Activated naive CD4-positive, alpha-beta T cell treated with Interleukin-2 at 50 U/mL for 16 hours (primary cell): Measurements from ENCODE around the gene MCTP1.
"Not testable (repeated sequence)": the region's sequence is repeated elsewhere in the genome, so short reads cannot be mapped to it uniquely, and the experiment has no call there.

ENCODE experiments used
- DNase-seq: peaks from one replicate; pipeline ENCODE4 v3.0.0-alpha.2; 2020

Gene MCTP1

DNA sequence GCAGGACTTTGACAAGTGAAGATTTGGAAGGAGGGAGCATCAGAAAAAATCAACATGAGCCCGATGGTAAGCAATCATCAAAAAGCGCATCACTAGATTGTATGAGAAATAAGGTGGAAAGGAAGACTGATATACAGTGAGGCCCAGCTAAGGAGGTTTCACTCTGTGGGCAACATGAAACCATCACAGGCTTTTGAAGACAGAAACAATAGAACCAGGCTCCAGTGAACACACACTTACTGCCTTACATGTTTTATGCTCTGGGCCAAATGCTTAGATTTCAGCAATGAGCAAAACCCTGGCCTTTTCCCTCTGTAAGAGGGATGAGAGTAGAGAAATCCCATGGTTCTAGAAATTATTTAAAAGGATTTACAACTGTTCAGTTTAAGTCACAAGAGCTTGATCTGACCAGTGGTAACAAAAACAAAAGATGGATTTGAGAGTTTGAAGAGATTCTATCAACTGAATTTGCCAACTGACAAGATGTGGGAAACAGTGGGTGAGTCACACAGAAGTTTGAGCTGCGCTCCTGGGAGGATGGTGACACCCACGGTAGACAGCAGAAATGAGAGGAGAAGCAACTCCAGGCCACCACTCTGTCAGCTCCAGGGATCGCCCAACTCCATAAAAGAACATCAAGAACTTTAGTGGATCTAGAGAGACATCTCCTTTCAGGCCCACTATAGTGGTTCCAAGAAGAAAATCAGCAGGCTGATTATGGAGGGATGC, 261.8 kb downstream of the MCTP1 start:
- DNase-seq: no peak

DNA sequence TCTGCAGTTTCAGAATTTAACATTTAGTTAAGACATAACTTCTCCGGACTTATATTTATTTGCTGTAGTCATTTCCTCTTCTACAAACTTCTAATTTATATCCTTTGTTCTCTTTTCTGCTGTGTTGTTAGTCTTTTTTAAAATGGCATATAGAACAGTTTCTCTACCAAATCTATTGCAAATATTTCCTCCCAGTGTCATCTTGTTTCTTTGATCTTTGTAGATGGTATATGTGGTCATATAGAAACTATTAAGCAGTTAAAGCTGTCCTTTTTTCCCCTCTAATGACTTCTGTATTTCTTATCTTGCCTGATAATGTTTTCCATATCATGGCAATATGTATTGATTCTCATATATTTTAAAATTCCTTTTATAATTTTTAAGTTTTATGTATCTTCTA, 264.5 kb downstream of the MCTP1 start:
- no peak for DNase-seq

DNA sequence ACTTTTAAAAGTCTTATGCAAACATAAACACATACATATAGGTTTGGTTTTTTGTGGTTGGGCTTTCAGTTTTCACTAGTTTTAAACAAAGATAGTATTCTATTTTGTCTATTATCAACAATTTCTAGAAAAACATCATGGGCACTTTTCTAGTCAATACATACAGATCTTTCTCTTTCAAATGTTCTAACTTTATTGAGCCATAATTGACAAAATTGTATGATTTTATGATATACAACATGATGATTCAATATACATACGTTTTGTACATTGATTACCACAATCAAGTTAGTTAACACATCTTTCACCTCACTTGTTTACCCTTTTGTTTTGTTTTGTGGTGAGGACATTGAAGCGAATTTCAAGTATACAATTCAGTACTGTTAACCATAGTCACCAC, 265.9 kb downstream of the MCTP1 start:
- DNase-seq: no peak

DNA sequence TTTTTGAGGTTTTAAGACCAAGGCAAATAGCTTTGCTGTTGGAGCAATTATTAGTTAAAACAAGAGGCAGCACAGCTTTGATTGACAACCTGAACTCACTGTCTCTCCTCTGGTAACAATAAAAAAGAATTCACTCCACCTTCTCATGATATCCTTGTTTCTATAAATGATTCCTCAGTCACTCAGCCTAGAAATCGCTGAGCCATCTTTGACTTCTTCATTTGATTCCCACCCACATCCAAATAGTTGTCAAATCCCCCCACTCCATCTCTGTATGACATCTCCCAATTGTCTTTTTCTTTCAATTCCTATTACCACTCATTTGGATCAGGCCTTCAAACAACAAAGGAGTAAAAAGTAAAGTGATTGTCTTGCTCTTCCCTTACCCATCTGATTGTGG, 266.4 kb downstream of the MCTP1 start:
- DNase-seq: no peak

DNA sequence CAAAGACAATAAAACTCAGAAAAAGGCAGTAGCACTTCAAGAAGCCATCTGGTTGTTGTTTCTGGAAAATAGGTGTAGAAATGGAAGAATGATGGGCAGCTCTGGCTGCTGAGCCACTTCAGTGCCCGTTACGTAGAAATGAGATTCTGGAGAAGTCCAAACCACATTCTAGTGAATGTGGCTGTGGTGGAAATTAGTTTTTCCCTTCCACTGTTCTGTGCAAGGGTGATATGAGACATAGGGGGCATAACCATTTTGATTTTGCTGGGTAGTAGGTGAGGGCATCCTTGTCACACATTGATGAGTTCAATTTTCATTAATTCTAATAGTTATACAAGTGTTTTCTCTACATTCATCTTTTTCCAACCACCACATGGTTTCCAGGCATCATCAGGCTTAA, 275.1 kb downstream of the MCTP1 start:
- no peak for DNase-seq

DNA sequence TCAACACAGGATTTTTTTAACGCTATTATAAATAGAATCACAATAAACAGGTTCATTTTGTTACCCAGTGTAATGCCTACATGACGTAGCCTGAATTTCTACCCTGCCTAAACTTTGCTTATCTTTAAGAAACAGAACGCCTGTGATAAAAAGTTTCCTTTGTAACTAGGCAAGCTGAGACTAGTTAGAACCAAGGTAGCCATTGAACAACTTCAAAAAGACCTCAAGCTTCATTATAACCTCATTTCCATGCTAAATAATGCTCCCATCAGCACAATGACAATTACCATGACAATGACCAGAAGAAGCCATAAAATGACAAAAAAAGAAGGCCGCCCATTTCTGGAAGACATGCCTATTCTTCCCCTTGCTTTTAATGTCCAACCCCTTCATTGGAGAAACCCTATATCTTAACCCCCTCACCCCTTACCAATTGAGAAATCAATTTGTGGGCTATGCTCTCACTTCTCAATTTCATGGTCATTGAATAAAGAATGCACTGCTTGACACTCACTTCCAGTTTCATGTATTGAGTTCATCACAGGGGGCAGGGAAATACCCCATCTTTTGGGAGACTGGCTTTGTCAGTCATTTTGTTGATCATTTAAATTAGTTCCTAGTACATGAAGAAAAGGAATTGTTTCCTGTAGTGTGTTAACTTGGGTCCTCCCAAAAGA, 276.8 kb downstream of the MCTP1 start:
- no peak for DNase-seq

DNA sequence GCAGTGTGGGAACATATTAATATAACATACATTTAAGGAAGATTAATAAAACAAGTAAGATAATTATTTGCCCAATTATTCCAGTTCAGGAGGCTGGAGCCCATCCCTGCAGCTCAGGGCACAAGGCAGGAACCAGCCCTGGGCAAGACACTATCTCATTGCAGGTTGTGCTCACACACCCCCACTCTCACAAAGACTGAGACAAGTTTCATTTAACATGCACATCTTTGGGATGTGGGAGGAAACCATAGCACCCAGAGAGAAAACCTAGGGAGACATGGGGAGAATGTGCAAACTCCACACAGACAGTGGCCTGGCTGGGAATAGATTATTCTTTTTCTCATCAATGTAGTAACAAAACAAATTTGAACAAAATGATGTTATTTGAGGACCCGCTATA, 279.1 kb downstream of the MCTP1 start:
- no peak for DNase-seq

DNA sequence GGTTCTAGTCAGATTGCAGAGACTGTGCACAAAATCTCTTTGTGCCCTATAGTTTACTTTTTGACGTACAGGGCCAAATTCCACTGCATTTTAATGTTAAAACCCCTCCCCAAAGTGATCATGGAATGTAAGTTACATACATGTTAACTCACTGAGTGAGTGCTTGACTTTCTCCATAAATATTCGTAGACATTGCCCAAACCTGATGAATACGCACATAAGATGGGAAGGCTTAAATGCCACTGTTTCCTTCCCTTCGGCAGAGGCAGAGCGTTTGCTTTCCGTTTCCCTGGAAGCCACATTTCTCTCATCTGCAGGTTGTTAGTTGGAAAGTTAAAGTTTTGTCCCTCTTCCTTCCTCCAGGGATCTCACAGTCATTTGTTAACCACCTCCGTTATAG, 286.2 kb downstream of the MCTP1 start:
- no peak for DNase-seq

DNA sequence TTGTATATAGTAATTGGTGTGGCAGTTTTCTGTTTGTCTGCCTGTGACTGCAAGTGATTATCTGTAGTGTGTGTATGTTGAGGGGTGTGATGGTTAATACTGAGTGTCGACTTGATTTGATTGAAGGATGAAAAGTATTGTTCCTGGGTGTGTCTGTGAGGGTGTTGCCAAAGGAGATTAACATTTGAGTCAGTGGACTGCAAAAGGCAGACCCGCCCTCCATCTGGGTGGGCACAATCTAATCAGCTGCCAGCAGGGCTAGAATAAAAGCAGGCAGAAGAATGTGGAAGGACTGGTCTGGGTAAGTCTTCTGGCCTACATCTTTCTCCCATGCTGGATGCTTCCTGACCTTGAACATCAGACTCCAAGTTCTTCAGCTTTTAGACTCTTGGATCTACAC, 290.4 kb downstream of the MCTP1 start:
- DNase-seq: not testable (repeated sequence)

DNA sequence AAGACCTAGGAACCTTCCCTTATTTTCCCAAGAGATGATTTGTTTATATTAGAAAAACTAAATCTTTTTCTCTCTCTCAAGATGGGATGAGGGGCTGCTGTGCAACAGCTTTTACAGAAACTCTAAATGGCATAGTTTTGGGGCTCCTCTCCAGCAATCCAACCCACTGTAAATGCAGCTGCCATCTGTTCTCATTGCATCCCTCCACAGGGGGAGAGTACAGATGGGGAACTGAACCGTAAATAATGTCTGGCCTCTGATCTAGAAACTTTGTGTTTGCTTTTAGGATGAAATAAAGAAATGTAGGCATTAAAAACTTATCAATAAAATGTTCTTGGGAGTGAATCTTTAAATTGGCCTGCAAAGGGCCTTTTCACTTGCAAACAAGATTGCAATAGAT, 291.4 kb downstream of the MCTP1 start:
- no peak for DNase-seq

DNA sequence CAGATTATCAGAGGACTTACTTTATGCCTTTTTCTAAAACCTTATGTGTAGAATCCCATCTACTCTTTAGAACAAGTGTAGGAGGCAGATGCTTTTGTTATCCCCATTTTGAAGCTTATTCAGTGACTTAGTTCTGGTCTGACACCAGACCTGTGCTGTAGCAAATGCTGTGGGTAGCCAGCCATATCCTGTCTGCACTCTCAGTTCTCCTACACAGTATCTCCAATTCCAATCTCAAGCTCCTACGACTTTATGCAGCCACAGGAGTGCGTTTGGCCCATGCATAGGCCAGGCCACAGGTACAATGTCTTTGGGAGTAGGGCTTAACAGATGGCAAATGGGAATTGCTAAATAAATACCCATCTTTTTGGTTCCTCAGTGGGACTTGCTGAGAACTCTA, 292.6 kb downstream of the MCTP1 start:
- no peak for DNase-seq

DNA sequence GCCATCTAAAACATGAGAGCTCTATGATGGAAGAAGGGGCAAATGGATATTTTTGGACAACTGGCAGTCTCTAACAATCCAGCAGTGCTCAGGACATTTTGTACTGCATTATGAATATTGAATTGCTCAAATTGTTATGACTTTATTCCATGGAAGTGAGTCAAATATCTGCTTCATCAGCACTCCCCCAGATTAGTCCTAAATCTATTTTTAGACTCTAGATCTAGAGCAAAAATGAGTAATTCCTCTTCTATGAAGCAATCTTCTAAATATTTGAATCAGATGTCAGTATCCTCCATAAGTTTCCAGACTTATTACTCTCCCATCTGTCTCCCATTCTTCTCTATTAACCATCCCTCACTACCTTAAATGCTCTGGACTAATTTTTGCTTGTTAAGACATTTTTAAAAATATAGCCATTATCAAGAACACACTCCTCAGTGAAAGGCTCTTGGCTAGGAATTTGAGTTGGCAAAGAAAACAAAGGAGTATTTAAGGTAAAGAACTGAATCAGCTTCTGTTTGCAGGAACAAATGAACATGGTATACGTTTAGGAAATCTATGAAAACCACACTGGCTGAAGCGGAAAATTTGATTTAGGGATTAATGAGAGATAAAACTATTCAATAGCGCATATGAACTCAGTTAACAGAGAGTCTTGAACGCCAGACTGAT, 300.9 kb downstream of the MCTP1 start:
- no peak for DNase-seq

DNA sequence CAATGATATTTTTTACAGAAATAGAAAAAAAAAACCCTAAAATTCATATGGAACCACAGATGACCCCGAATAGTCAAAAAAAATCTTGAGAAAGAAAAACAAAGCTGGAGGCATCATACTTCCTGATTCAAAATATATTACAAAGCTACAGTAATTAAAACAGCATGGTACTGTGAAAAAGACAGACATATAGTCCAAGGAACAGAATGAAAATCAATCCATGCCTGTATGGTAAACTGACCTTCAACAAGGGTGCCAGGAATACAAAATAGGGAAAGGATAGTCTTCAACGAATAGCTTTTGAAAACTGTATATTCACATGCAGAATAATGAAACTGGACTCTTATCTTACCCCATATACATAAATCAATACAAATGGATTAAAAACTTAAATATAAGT, 307.5 kb downstream of the MCTP1 start:
- DNase-seq: no peak

DNA sequence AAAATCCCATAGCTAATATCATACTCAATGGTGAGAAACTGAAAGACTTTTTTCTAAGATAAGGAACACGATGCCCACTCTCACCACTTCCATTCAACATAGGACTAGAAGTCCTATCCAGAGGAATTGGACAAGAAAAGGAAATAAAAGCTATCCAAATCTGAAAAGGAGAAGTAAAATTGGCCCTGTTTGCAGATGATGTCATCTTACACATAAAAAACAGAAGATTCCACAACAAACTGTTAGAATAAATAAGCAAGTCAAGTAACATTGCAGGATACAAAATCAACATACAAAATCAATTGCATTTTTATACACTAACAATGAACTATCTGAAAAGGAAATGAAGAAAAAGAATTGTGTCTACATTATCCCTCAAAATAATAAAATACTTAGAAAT, 308.0 kb downstream of the MCTP1 start:
- no peak for DNase-seq

DNA sequence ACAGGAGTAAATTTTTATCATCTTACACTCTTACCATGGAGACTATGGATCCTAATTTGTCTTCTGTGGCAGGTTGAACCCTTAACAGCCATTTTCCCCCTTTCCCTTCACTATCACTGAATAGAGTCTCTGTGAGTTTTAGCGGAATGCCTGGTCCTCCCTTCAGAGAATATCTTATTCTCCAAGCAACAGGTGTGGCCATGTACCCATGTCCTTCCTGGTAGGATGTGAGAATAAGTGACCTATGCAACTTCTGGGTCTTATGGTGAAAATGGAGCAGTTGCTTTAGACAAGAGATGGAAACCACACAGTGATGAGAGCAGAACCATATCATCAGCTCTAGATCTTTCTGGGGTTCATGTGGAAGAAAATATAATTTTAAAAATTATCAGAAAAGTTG, 312.6 kb downstream of the MCTP1 start:
- DNase-seq: no peak

DNA sequence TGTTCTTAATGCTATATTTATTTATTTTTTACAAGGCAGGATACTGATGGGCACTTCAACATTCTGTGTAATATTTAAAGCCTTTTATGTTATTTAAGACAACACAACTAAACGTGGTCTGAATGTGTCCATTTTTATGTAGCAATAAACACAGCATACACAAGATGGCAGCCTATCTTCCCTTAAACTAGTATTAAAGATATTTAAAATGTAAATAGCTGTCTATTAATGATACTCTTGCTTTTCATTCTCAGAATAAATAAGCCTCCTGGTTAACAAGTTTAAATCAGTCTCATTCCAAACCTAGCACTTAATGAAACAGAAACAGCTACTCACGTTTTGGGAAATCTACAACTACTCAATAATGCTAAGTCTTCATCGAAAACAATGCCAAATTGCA, 315.7 kb downstream of the MCTP1 start:
- no peak for DNase-seq

DNA sequence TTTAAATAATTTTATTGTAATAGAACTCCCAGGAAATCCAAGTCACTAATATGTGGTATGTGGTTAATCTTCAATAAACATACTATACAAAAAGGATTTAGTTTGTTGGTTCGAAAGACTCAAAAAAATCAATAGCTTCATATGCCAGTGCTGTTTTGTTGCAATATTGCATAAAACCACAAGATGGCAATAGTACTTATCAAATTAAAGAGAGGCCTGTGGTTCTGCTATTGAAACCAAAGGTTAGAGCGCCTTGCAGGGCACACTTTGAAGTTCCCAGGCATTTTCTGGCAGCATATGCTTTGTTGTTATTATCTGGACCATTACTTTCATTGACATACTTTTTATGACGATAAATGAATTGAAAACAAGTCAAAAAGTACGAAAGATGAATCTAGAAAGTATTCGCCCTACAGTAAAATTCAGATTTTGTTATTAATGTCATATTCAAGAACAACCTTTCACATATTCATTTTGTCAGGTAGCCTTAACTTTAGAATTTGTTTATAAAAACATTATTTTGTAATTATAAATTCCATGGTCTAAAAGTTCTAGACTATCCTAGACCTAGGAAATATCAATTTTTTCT, 316.3 kb downstream of the MCTP1 start:
- DNase-seq: no peak

DNA sequence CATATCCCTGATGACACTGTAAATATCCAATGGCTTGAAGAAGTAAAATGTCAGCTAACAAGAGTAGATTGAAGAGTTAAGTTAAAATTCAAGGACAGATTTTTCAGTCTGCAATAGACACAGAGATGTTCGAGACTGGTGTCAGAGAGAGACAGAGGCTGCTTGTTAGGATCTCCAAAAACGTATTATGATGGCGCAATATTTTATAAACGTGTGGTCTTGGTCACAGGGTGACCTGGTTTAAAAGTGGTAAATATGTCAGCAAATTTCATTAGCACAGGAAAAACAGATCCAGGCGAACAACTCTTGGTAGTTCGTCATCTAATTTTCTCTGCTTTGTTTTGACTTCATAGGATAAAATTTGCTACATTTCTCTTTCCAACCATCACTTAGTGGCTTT, 317.4 kb downstream of the MCTP1 start:
- no peak for DNase-seq

DNA sequence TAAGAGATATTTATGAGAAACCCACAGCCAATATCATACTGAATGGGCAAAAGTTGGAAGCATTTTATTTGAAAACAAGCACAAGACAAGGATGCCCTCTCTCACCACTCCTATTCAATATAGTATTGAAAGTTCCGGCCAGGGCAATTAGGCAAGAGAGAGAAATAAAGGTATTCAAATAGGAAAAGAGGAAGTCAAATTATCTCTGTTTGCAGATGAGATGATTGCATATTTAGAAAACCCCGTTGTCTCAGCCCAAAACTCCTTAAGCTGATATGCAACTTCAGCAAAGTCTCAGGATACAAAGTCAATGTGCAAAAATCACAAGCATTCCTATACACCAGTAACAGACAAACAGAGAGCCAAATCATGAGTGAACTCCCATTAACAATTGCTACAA, 325.6 kb downstream of the MCTP1 start:
- DNase-seq: not testable (repeated sequence)

DNA sequence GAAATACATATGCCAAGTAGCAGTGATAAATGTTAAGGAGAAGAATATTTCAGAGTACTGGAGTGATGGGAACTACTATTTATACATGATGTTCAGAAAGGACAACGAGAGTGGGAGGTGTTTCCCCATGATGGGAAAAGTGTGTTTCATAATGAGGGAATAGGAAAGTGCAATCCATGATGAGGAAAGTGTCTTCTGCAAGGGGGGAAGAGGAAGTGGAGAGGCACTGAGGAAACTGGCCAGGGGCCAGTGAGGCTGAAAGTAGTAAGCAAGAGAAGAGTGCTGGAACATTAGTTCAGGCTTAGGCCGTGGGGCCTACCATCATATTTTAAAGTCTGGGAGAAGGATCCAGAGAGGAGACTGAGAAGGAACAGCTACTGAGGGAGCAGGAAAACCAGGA, 339.2 kb downstream of the MCTP1 start:
- DNase-seq: no peak

DNA sequence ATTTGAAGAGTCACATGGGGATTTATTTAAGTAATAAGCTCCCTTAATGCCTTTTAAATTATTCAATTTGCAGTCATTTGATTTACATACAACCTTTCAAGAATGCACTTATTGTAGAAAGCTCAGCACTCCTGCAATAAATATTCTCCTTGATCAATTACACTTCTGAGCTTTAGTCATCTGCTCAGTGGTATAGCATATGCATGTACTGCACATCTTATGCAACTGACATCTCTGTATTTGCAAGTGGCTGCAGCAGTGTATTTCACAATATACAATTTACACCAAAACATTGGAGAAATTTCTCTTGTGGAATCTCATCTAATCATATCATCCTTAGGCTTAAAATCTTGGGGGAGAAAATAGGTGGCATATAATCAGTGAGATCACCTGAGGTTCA, 340.7 kb downstream of the MCTP1 start:
- DNase-seq: no peak

DNA sequence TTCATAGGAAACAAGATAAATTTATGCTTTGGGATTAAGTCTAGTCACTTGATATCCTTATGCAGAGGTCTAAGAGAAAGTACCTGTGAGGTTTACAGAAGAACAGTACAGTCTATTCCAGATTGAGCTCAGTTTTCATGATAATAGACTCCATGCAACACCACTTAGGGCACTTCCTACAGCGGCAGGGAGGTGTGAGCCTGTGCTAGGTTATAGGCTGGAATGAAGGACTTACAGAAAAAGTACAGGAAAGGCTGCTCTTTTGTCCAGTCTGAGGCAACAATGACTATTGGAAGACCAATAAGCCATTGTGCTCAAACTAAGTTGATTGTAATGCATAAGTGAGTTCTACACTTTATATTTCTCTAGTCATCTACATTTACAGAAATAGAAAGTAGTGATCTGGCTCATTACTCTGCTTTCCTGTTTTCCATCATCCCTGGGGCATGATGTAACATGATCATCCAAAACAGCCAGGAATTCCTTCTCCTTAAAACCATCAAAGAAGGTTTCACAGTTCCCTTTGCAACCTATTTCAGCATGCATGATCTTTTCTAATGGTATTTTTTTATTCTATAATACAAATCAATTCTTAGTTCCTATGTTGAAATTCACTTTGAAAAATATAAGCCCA, 343.7 kb downstream of the MCTP1 start:
- DNase-seq: no peak

DNA sequence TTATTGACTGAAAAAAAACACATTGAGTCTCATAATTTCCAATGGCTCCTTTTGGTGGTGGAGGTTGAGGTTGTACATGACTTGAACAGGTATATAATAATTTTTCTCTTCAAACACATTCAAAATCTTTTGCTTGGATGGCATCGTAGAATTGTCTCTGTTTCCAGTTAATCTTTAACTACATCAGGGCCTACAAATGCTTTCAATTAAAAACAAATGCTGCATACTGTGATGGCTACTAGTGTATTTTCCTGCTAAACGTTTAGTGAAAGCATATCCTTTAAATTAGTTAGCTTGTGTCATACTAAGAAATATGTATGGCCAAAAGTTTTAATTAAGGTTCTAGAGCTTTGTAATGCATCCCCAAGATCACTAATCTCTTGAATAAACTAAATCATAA, 352.6 kb downstream of the MCTP1 start:
- no peak for DNase-seq

DNA sequence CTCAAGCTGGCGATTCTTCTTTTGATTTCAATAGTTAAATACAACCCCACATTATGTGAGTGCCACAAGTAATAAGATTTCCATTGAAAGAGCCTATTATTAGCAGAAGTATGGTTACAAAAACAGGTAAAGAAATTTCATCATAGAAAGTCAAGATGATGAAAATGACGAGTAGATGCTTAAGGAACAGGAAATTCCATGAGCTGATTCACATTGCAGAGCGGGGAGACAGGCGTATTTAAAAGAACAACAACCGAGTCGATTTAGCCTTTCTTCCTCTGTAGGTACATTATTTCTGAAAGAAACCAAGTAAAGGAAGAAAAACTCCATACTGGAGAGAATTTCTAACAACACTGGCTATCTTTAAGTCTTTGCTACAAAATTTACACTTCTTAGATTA, 356.0 kb downstream of the MCTP1 start:
- no peak for DNase-seq
